ENCODE measurements around the gene FOXK1.

Gene FOXK1

DNA sequence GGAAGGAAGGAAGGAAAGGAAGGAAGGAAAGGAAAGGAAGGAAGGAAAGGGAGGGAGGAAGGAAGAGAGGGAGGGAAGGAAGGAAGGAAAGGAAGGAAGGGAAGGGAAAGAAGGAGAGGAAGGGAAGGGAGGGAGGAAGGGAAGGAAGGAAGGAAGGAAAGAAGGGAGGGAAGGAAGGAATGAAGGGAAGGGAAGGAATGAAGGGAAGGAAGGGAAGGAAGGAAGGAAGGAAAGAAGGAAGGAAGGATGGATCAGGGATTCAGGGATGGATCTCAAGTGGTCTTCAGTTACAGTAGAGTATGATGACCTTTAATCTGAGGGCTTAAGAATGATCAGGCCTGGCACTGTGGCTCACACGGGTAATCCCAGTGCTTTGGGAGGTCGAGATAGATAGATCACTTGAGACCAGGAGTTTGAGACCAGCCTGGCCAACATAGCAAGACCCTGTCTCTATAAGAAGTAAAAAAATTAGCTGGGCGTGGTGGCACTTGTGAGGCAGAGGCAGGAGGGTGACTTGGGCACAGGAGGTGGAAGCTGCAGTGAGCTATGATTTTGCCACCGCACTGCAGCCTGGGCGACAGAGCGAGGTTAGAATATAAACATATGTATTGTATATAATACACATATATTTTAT, 760 bp upstream of the FOXK1 start:
- TF ChIP-seq CTCF (IDR thresholded peaks at IDR 0.05) = no peak
- Histone ChIP-seq H3K9ac (no peak overlapping the region), H3K4me1 (no peaks in the 10 kb centered on the region), H3K27ac (peak overlapping the region; percentile 6), H3K79me2 (peaks cover 23% of the 10 kb centered on the region), H3K4me2 (ENCODE audit: low read length) (peak overlapping the region; percentile 68), H3K27me3 (ENCODE audit: control insufficient read depth, insufficient read depth, low read length) (no peaks in the 10 kb centered on the region), H3K9me3 (ENCODE audit: control insufficient read depth, low read length) (no peaks in the 10 kb centered on the region), H3K4me3 (ENCODE audit: low read depth, low read length) (peak overlapping the region; percentile 40), H2AFZ (peak overlapping the region; percentile 87), H3K36me3 (ENCODE audit: control insufficient read depth, insufficient read depth, low read length) (no peaks in the 10 kb centered on the region)

GRCh38 chr7:4682621-4683042, 537 bp downstream of the FOXK1 start:
- no peaks in the 10 kb centered on the region for H3K4me1 ChIP-seq
- TF ChIP-seq CTCF (IDR thresholded peaks at IDR 0.05) = no peak

GRCh38 chr7:4683043-4683883, 1.2 kb downstream of the FOXK1 start:
- no peaks in the 10 kb centered on the region for H3K4me1 ChIP-seq
- H3K9ac ChIP-seq = peak overlapping the region; percentile 16
- H2AFZ ChIP-seq = peak overlapping the region; percentile 34
- H3K4me2 ChIP-seq (ENCODE audit: low read length) = peak overlapping the region; percentile 95
- TF ChIP-seq CTCF (IDR thresholded peaks at IDR 0.05) = no peak
- peak overlapping the region; percentile 76 for H3K27ac ChIP-seq
- H3K79me2 ChIP-seq = peaks cover 33% of the 10 kb centered on the region
- no peaks in the 10 kb centered on the region for H3K36me3 ChIP-seq (ENCODE audit: control insufficient read depth, insufficient read depth, low read length)
- no peaks in the 10 kb centered on the region for H3K27me3 ChIP-seq (ENCODE audit: control insufficient read depth, insufficient read depth, low read length)
- no peaks in the 10 kb centered on the region for H3K9me3 ChIP-seq (ENCODE audit: control insufficient read depth, low read length)
- peak overlapping the region; percentile 56 for H3K4me3 ChIP-seq (ENCODE audit: low read depth, low read length)

More at GRCh38 chr7:4682621-4683042, 537 bp downstream of the FOXK1 start:
- peak overlapping the region; percentile 40 for H2AFZ ChIP-seq
- H3K36me3 ChIP-seq (ENCODE audit: control insufficient read depth, insufficient read depth, low read length) = no peaks in the 10 kb centered on the region
- peak overlapping the region; percentile 95 for H3K4me2 ChIP-seq (ENCODE audit: low read length)
- H3K4me3 ChIP-seq (ENCODE audit: low read depth, low read length) = peak overlapping the region; percentile 56
- H3K9me3 ChIP-seq (ENCODE audit: control insufficient read depth, low read length) = no peaks in the 10 kb centered on the region
- no peaks in the 10 kb centered on the region for H3K27me3 ChIP-seq (ENCODE audit: control insufficient read depth, insufficient read depth, low read length)
- no peak overlapping the region for H3K9ac ChIP-seq
- H3K27ac ChIP-seq = no peak overlapping the region
- H3K79me2 ChIP-seq = peaks cover 33% of the 10 kb centered on the region

DNA sequence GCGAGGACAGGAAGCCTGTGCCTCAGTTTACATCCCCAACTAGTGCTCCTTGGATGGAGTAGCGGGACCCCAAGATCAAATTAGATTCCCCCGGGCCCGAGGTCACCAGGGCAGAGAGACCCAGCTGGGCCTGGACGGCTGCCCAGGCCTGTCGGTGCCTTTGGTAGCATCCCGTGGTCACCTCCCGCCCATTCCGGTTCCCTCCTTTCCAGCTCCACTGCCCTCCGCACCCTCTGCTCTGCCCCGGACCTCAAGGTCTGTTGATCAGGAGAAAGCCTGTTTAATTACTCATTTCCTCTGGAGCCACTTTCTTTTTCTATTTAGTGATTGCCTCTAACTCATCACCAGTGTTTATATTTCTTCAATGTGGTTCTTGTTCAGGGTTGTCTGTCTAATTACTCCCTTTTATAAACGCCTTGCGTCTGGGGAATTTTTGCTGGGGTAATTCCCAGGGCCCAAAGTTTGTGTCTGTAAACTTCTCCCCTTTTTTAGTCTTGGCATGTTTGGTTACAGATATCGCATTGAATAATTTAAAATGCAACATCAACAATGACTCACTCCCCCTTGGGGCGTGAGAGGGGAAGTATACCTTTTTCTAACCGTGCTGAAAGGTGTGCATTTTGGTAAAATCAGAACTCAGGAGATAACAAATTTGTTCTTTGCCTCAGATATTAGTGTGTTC, 1.9 kb downstream of the FOXK1 start:
- Histone ChIP-seq H3K4me1 (no peaks in the 10 kb centered on the region), H3K27ac (peak overlapping the region; percentile 76), H2AFZ (peak overlapping the region; percentile 34), H3K4me2 (ENCODE audit: low read length) (peak overlapping the region; percentile 95), H3K27me3 (ENCODE audit: control insufficient read depth, insufficient read depth, low read length) (no peaks in the 10 kb centered on the region), H3K79me2 (peaks cover 36% of the 10 kb centered on the region), H3K9ac (peak overlapping the region; percentile 16), H3K9me3 (ENCODE audit: control insufficient read depth, low read length) (no peaks in the 10 kb centered on the region), H3K36me3 (ENCODE audit: control insufficient read depth, insufficient read depth, low read length) (no peaks in the 10 kb centered on the region), H3K4me3 (ENCODE audit: low read depth, low read length) (peak overlapping the region; percentile 56)
- peak; percentile 26 for TF ChIP-seq CTCF (IDR thresholded peaks at IDR 0.05)

Measured in parathyroid adenoma (tissue), 2 donors.